ENCODE measurements around the gene ATG16L1. TPM values are rescaled to one million over a fixed set of nuclear protein-coding genes. Genes with fewer than 3 reads are reported as not detected.

The ATG16L1 gene
- total and polyA plus RNA-seq, 2 experiments from 2014 or later: 16.2 to 17.2 TPM

DNA sequence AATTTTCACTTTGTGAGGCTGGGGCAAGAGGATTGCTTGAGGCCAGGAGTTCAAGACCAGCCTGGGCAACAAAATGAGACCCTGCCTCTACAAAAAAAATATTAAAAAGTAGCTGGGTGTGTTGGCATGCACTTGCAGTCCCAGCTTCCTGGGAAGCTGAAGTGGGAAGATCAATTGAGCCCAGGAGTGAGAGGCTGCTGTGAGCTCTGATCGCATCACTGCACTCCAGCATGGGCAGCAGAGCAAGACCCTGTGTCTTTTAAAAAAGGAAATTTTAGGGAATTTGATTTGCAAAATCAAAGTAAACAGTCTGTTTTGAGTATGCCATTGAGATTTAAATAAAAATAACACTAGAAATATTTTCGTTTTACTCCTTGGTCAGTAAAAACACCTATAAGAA lies 27.4 kb downstream of the ATG16L1 start:
- H3K27ac ChIP-seq: no peak overlapping the region
- no peak overlapping the region for H3K9ac ChIP-seq
- no peaks in the 10 kb centered on the region for H3K4me1 ChIP-seq (ENCODE audit: insufficient read depth)
- H3K36me3 ChIP-seq (ENCODE audit: low read depth): peaks cover 79% of the 10 kb centered on the region
- 95 to 98% methylated on average over 2 of the region's 2 CpGs for WGBS, 2 experiments (ENCODE audit: low coverage in 1 of 2, low lambda C conversion rate in 2 of 2, missing lambda C conversion rate in 2 of 2)
- H3K9me3 ChIP-seq (ENCODE audit: low read depth): no peaks in the 10 kb centered on the region
- in situ Hi-C loops (cut with MboI): no loop called here
- H2AFZ ChIP-seq: no peak overlapping the region
- H3K4me3 ChIP-seq: no peak overlapping the region
- no peaks in the 10 kb centered on the region for H3F3A ChIP-seq (ENCODE audit: insufficient read depth)
- no peaks in the 10 kb centered on the region for H3K79me2 ChIP-seq (ENCODE audit: insufficient read depth)
- H3K9me2 ChIP-seq (ENCODE audit: insufficient read depth): no peaks in the 10 kb centered on the region
- H4K20me1 ChIP-seq (ENCODE audit: insufficient read depth): no peaks in the 10 kb centered on the region
- no peaks in the 10 kb centered on the region for H3K27me3 ChIP-seq (replicated peaks; ENCODE audit: insufficient read depth)
- H3K4me2 ChIP-seq (ENCODE audit: unreplicated experiment): no peak overlapping the region
- TF ChIP-seq EZH2phosphoT487 (IDR thresholded peaks at IDR 0.05; ENCODE audit: insufficient read depth, low read depth) (no peak), EZH2 (IDR thresholded peaks at IDR 0.05; ENCODE audit: insufficient read depth, poor library complexity, severe bottlenecking) (no peak)
- no peak for DNase-seq

DNA sequence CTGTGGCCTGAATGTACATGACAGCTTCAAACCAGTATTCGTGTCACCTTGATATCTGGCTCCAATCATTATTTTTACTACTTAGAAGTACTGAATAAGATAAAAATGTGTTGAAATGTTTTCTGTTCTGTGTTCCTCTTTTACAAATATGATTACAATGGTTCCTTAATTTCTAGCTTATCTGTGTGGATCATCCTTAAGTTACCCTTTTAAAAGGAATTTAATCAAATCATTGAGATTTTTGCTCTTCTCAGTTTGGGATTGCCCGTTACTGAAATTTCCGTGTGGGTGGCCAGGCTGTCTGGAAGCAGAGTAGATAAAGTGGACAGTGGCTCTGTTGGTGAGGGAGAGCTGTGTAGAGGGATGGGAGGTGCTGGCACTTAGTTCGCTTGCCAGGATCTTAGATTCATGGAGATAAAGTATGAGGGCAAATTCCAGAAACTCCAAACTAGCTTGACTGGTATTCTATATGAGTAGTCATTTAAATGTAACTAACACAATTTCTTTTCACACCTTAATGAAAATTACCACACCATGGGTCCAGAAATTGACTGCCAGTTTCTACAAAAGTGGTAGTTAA lies 28.7 kb downstream of the ATG16L1 start:
- Histone ChIP-seq H3F3A (ENCODE audit: insufficient read depth) (no peaks in the 10 kb centered on the region), H3K79me2 (ENCODE audit: insufficient read depth) (no peaks in the 10 kb centered on the region), H3K36me3 (ENCODE audit: low read depth) (peaks cover 74% of the 10 kb centered on the region), H3K27ac (no peak overlapping the region), H3K4me1 (ENCODE audit: insufficient read depth) (no peaks in the 10 kb centered on the region), H3K4me2 (ENCODE audit: unreplicated experiment) (no peak overlapping the region), H3K27me3 (replicated peaks; ENCODE audit: insufficient read depth) (no peaks in the 10 kb centered on the region), H4K20me1 (ENCODE audit: insufficient read depth) (no peaks in the 10 kb centered on the region), H3K4me3 (no peak overlapping the region), H2AFZ (no peak overlapping the region), H3K9me2 (ENCODE audit: insufficient read depth) (no peaks in the 10 kb centered on the region), H3K9me3 (ENCODE audit: low read depth) (no peaks in the 10 kb centered on the region), H3K9ac (no peak overlapping the region)
- DNase-seq: no peak
- WGBS, 2 experiments (ENCODE audit: low coverage in 1 of 2, low lambda C conversion rate in 2 of 2, missing lambda C conversion rate in 2 of 2): 95 to 98% methylated on average over 4 of the region's 4 CpGs
- TF ChIP-seq EZH2phosphoT487 (IDR thresholded peaks at IDR 0.05; ENCODE audit: insufficient read depth, low read depth): no peak
- no peak for TF ChIP-seq EZH2 (IDR thresholded peaks at IDR 0.05; ENCODE audit: insufficient read depth, poor library complexity, severe bottlenecking)
- in situ Hi-C loops (cut with MboI): no loop called here

DNA sequence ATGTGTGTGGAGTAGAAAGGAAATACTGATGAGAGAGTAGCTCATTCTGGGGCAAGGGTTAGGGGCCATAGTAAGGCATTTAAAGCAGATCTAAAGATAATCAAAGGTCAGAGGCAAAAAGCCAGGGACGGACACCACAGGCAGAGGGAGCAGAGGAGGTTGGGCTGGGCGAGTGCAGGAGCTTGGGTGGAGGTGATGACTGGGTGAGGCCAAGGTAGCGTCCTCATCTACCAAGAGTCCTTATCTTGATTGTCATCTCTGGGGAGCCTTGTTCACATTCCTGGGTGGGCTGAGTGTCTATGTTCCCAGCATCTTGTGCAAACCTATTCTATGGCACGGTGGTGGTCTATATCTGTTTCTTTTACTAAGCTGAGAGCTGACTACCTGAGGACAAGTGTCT lies 30.1 kb downstream of the ATG16L1 start:
- Histone ChIP-seq H4K20me1 (ENCODE audit: insufficient read depth) (no peaks in the 10 kb centered on the region), H3K79me2 (ENCODE audit: insufficient read depth) (no peaks in the 10 kb centered on the region), H3K4me1 (ENCODE audit: insufficient read depth) (no peaks in the 10 kb centered on the region), H2AFZ (no peak overlapping the region), H3K27ac (no peak overlapping the region), H3K9ac (no peak overlapping the region), H3K4me2 (ENCODE audit: unreplicated experiment) (no peak overlapping the region), H3K9me3 (ENCODE audit: low read depth) (no peaks in the 10 kb centered on the region), H3K27me3 (replicated peaks; ENCODE audit: insufficient read depth) (no peaks in the 10 kb centered on the region), H3K36me3 (ENCODE audit: low read depth) (peaks cover 74% of the 10 kb centered on the region), H3K4me3 (no peak overlapping the region), H3K9me2 (ENCODE audit: insufficient read depth) (no peaks in the 10 kb centered on the region), H3F3A (ENCODE audit: insufficient read depth) (no peaks in the 10 kb centered on the region)
- TF ChIP-seq EZH2phosphoT487 (IDR thresholded peaks at IDR 0.05; ENCODE audit: insufficient read depth, low read depth) (no peak), EZH2 (IDR thresholded peaks at IDR 0.05; ENCODE audit: insufficient read depth, poor library complexity, severe bottlenecking) (no peak)
- in situ Hi-C loops (cut with MboI): no loop called here
- 97 to 100% methylated on average over 4 of the region's 4 CpGs for WGBS, 2 experiments (ENCODE audit: low coverage in 1 of 2, low lambda C conversion rate in 2 of 2, missing lambda C conversion rate in 2 of 2)
- DNase-seq: no peak

DNA sequence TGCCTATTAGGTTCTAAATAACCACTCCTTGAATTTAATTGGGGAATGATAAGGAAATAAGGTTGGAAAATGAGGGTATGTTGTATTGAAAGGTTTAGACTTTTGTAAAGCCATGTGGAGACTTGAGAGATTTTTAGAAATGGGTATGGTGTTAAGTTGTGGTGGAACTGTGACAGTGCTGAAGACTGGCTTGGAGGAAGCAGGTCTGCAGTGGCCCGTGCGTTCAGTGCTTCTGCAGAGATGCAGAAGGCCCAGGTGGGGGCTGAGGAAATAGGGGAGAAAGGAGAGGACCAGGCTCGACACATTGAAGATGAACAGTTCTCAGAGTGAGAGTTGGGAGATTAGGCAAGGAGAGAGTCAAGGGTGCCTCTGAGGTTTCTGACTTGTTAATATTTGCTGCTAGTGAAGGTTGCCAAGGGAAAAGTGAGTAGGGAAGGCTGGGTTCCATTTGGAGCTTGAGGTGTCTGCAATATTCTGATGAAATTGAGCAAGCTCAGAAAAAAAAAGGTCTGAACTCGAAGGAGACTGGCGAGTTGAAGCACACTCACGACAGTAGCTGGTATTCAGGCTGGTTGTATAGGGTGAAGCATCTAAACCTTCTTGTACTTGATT lies 30.6 kb downstream of the ATG16L1 start:
- Histone ChIP-seq H3K27me3 (replicated peaks; ENCODE audit: insufficient read depth) (no peaks in the 10 kb centered on the region), H3K36me3 (ENCODE audit: low read depth) (peaks cover 74% of the 10 kb centered on the region), H3K9ac (no peak overlapping the region), H3K9me3 (ENCODE audit: low read depth) (no peaks in the 10 kb centered on the region), H3K79me2 (ENCODE audit: insufficient read depth) (no peaks in the 10 kb centered on the region), H3K4me2 (ENCODE audit: unreplicated experiment) (no peak overlapping the region), H3K4me1 (ENCODE audit: insufficient read depth) (no peaks in the 10 kb centered on the region), H2AFZ (no peak overlapping the region), H3K9me2 (ENCODE audit: insufficient read depth) (no peaks in the 10 kb centered on the region), H4K20me1 (ENCODE audit: insufficient read depth) (no peaks in the 10 kb centered on the region), H3F3A (ENCODE audit: insufficient read depth) (no peaks in the 10 kb centered on the region), H3K4me3 (no peak overlapping the region), H3K27ac (no peak overlapping the region)
- in situ Hi-C loops (cut with MboI): no loop called here
- no peak for TF ChIP-seq EZH2phosphoT487 (IDR thresholded peaks at IDR 0.05; ENCODE audit: insufficient read depth, low read depth)
- TF ChIP-seq EZH2 (IDR thresholded peaks at IDR 0.05; ENCODE audit: insufficient read depth, poor library complexity, severe bottlenecking): no peak
- 81 to 84% methylated on average over 6 of the region's 6 CpGs for WGBS, 2 experiments (ENCODE audit: low coverage in 1 of 2, low lambda C conversion rate in 2 of 2, missing lambda C conversion rate in 2 of 2)
- DNase-seq: no peak
